Epithelial cell of esophagus (primary cell): ENCODE measurements around the gene GPN3.

Experiments used
- DNase-seq: peaks from one replicate; pipeline ENCODE4 v3.0.0; 2010; ENCODE audit warnings: low read depth
- H3K4me3 ChIP-seq: 2 replicates; pipeline ENCODE4 v1.5.1; 2011; ENCODE audit warnings: mild to moderate bottlenecking, low read length, control low read depth
- TF ChIP-seq, protein P1 (sequence below): IDR thresholded peaks from 2 replicates; pipeline ENCODE4 v1.5.1; 2011; ENCODE audit warnings: low read depth, mild to moderate bottlenecking, low read length, control low read depth, inconsistent platforms; ENCODE audit not compliant: insufficient read depth; ENCODE audit errors: missing control alignments

Gene GPN3

GRCh38 chr12:110503432-110503831, 35.4 kb upstream of the GPN3 start:
- no peak for DNase-seq
- TF ChIP-seq, protein P1, sequence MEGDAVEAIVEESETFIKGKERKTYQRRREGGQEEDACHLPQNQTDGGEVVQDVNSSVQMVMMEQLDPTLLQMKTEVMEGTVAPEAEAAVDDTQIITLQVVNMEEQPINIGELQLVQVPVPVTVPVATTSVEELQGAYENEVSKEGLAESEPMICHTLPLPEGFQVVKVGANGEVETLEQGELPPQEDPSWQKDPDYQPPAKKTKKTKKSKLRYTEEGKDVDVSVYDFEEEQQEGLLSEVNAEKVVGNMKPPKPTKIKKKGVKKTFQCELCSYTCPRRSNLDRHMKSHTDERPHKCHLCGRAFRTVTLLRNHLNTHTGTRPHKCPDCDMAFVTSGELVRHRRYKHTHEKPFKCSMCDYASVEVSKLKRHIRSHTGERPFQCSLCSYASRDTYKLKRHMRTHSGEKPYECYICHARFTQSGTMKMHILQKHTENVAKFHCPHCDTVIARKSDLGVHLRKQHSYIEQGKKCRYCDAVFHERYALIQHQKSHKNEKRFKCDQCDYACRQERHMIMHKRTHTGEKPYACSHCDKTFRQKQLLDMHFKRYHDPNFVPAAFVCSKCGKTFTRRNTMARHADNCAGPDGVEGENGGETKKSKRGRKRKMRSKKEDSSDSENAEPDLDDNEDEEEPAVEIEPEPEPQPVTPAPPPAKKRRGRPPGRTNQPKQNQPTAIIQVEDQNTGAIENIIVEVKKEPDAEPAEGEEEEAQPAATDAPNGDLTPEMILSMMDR = no peak
- H3K4me3 ChIP-seq = no peak overlapping the region

DNA sequence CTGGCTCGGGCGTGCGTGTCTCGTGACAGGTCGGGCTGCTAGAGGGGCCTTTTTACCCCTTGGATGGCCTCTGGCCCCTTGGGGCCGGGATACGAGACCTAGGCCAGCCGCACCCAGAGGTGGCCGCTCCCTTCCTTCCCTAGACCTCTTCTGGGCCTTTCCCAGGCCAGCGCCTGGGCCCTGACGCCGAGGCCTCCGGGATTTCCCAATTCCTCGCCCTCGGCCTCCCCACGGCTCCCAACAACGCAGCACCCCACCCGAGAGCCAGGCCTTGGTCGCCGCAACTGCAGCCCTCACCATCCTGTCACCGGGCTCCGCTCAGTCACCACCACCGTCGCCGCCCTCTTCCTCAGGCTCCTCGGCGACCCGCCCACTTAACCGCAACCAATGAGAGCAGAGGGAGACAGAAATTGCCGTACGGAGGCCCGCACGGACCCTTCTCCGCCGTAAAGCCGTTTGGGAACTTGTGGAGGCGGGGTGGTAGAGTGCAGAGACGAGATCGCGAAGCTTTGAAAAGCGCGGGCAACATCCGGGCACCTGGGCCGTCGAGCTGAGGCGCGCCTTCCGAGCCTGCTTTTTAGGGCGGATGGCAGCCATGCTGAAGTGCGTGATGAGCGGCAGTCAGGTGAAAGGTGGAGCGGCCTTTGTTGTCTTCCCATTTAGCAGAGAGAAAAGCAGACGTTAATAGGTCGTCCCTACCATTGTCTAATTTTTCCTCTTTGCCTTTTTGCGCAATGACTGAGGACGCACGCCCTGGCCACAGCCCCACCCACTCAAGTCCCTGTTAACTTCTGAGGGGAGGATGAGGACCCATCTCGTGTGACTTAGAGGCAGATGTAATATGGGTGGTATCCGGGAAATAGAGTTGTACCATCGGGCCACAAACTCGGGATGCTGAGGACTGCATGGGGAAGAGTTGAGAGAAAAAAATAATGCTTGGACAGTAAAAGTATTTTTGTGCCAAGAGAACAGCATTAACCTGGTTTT, 34.0 kb upstream of the GPN3 start, which contains the start of the genes RAD9B and VPS29:
Gene RAD9B, plus strand, starts transcription at position 580 of the 987 bp plus-strand sequence. Its CDS starts 7 bp downstream, at position 587.
Gene VPS29, minus strand, starts transcription at position 360 of the 987 bp plus-strand sequence. Its CDS starts 60 bp downstream, at position 300.
- peak within 1 kb of the TSS; percentile 89 for H3K4me3 ChIP-seq
- peak; percentile 99 for DNase-seq
- TF ChIP-seq, protein P1 = no peak

- TF ChIP-seq, protein P1 = no peak
- peak; percentile 86 for DNase-seq
- H3K4me3 ChIP-seq = peak overlapping the region; percentile 89
Measured at GRCh38 chr12:110501399-110501751, 33.3 kb upstream of the GPN3 start.

DNA sequence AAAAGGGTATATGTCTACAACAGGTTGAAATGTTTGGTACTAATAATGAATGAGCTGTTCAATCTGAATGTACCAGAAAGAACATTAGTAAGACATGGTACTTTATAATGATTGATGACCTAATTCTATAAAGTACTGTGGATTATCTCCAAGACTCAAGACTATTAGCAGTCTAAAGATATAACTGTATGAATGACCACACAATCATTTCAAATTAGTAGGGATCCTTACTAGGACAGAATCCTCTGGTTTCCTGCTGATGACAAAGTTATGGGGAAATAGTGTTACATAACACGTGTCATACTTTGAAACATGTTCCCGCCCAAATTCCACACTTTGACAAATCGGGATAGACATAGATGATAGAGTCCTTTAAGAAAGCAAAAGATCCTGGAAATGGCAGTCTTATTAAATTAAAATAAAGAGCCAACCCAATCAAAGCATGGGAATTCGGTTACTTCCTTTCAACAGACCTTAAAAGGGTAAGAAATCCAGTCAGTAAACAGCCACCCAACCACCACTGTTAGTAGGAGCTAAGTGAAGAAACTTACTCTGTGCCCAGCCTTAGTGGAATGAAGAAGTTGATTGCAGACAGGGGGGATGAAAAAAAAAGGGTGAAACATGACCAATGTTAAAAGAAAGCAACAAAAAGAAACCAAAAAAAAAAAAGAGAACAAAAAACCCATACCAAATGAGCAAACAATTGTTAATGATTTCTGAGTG, 31.1 kb upstream of the GPN3 start:
- DNase-seq = peak; percentile 82
- TF ChIP-seq, protein P1 = no peak
- no peak overlapping the region for H3K4me3 ChIP-seq

DNA sequence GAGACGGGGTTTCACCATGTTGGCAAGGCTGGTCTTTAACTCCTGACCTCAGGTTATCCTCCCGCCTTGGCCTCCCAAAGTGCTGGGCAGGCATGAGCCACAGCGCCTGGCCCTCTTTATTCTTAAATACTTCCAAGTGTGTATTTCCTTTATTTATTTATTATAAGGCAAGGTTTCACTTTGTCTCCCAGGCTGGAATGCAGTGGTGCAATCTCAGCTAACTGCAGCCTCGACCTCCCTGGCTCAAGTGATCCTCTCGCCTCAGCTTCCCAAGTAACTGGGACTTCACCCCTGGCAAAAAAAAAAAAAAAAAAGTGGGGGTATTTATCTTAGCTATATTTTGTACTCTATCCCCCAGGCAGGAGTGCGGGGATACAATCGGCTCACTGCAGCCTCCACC, 7.4 kb upstream of the GPN3 start:
- no peak for DNase-seq
- no peak overlapping the region for H3K4me3 ChIP-seq
- TF ChIP-seq, protein P1 = no peak

- H3K4me3 ChIP-seq = peak overlapping the region; percentile 77
- TF ChIP-seq, protein P1 = no peak
- DNase-seq = no peak
Measured at GRCh38 chr12:110467847-110468213, 227 bp downstream of the GPN3 start.
